Raji (cell line): ENCODE measurements around the gene VEGFB.

Experiments
- POLR2A ChIP-seq: IDR thresholded peaks from 2 replicates; pipeline ENCODE4 v1.6.1; 2011; ENCODE audit warnings: low read depth, low read length, control low read depth; ENCODE audit not compliant: insufficient read depth

The VEGFB gene

DNA sequence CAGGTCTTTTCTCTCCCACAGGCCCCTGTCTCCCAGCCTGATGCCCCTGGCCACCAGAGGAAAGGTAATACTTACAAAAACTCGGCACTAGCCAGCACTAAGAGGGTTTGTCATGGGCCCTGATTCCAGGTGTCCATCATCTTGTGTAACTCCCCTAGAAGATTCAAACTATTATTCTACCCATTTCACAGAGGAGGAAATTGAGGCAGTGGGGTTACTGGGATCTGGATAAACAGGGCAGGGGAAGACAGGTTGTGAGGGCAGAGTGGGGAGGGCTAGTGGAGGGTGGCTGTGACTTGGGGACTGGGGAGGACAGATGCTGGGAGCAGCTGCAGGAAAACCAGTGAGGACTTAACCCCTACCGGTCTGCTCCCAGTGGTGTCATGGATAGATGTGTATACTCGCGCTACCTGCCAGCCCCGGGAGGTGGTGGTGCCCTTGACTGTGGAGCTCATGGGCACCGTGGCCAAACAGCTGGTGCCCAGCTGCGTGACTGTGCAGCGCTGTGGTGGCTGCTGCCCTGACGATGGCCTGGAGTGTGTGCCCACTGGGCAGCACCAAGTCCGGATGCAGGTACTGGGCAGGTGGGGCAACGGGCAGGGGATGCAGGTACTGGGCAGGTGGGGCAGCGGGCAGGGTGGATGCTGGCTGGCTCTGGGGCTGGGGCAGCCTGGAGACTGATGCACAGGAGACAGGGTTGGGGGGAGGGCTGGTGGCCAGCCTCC, 1.2 kb downstream of the VEGFB start:
- TF ChIP-seq POLR2A = no peak

GRCh38 chr11:64237484-64237951, 3.1 kb downstream of the VEGFB start:
- no peak for TF ChIP-seq POLR2A

DNA sequence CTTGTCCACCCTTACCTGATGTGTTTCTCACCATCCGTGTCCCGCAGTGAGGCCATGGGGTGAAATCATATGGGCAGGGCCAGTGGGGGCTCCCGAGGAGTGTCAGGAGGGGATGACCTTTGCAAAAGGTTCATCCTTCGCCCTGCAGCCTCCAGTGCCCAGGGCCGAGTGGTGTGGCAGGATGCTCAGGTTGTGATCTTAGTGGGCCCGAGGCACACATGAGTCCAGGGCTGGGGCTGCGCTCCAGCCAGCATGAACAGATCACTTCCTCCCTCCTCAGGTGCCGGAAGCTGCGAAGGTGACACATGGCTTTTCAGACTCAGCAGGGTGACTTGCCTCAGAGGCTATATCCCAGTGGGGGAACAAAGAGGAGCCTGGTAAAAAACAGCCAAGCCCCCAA, 3.7 kb downstream of the VEGFB start:
- TF ChIP-seq POLR2A = no peak; the same call in 1 of the 2 replicates

GRCh38 chr11:64238999-64239398, 4.6 kb downstream of the VEGFB start:
- no peak for TF ChIP-seq POLR2A

- TF ChIP-seq POLR2A = no peak
Measured at GRCh38 chr11:64239662-64240434, 5.5 kb downstream of the VEGFB start.

- TF ChIP-seq POLR2A = peak; percentile 93
Measured at GRCh38 chr11:64240435-64241240, 6.3 kb downstream of the VEGFB start, which contains the start of gene FKBP2. Gene FKBP2, plus strand, starts transcription at chr11:64241095. Its CDS starts 1,293 bp downstream, at chr11:64242388.

GRCh38 chr11:64241241-64241490, 6.8 kb downstream of the VEGFB start:
- TF ChIP-seq POLR2A = no peak

DNA sequence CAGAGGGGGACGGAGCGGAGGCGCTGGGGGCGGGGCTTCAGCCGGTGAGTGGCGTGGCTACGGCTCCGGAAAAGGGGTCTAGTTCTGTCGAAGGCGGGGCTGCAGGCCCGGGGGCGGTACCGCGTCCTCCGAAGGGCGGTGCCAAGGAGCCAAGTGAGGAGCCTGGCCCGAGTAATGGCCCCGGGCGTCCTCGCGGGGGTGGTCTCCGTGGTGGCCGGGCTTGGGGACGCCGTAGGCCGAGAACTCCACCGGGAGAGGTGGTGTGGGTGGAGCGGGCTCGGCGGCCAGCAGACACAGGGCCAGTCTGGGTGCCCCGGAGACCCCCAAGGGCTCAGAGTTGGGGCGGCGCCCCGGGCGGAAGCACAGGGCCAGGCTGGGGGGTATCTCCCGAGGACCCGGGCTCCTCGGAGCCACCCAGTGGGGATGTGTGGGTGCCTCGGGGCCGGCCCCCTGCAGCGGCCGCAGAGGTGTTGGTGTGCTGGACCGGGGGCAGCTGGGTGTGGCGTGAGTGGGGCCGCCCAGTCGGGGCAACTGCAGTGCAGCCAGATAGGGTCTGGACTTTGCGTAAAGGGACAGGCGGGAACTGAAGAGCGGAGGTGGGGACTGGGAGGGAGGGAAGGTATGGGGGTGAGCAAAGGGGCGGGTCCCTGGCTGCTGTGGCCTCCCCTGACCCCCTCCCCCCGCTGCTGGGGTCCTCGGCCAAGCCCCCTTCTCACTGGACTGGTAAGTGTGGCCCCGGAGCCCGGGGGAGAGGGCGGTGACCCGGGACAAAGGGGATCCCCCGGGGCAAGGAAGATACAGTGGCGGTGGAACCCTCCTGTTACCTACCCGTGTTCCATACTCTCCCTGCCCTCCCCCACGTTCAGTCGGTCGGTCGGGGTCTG, 7.3 kb downstream of the VEGFB start:
- peak; percentile 63 for TF ChIP-seq POLR2A

DNA sequence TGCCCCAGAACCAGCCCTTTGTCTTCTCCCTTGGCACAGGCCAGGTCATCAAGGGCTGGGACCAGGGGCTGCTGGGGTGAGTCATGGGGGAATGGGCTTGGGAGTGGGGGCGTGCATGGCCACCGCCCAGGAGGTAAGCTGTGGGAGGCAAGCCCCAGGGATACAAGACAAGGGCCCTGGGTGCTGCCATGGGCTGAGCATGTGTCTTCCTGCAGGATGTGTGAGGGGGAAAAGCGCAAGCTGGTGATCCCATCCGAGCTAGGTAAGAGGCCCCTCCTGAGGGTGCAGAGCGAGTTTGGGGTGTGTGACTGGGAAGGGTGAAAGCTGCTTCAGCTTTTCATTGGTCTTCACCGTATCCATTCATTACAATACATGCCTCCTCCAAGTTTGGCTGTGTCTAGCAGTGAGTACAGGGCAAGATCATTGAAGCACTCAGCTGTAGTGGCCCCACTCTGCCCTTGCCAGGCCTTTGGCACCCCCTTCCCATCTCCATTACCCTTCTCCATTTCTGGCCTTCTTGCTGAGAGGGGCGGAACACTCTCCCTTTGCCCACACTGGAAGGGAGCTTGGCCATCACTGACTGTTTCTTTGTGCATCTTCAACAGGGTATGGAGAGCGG, 9.0 kb downstream of the VEGFB start:
- TF ChIP-seq POLR2A = peak; percentile 36; the same call in 1 of the 2 replicates

- no peak for TF ChIP-seq POLR2A
Measured at GRCh38 chr11:64244107-64244506, 9.7 kb downstream of the VEGFB start.

GRCh38 chr11:64244966-64245365, 10.6 kb downstream of the VEGFB start:
- TF ChIP-seq POLR2A = no peak

DNA sequence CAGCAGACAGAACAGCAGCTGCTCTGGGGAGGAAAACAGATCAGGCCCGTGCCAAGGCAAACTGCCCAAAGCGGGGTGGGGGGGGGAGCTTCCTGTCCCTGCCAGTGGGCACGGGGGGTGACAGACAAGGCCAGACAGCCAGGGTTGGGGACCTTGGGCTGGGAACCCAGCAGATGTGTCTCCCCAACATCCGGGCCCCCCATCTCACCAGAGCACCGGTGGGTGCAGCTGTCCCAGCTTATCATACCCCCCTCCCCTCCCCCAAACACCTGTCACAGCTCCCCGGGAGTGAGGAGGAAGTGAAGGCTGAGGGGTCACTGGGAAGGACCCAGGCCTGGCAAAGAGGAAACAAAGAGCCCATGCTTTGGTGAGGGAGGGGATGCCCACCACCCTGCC, 11.0 kb downstream of the VEGFB start:
- no peak for TF ChIP-seq POLR2A

GRCh38 chr11:64245797-64246620, 11.6 kb downstream of the VEGFB start:
- no peak for TF ChIP-seq POLR2A
